ENCODE measurements around the gene TNFRSF19.
A peak's percentile ranks its signal among the peaks of the same experiment; 100 is the strongest.
"Not testable (repeated sequence)": the region's sequence is repeated elsewhere in the genome, so short reads cannot be mapped to it uniquely, and the experiment has no call there.

Gene TNFRSF19

DNA sequence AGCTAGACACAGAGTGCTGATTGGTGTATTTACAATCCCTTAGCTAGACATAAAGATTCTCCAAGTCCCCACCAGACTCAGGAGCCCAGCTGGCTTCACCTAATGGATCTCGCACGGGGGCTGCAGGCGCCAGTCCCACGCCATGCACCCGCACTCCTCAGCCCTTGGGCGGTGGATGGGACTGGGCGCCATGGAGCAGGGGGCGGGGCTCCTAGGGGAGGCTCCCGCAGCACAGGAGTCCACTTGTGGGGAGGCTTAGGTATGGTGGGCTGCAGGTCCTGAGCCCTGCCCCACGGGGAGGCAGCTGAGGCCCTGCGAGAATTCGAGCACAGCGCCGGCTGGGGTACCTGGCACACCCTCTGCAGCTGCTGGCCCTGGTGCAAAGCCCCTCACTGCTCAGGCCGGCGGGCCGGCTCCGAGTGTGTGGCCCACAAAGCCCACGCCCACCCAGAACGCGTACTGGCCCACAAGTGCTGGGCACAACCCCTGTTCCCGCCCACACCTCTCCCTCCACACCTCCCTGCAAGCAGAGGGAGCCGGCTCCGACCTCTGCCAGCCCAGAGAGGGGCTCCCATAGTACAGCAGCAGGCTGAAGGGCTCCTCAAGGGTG lies 107.6 kb downstream of the TNFRSF19 start:
- not testable (repeated sequence) for H3K4me1 ChIP-seq (ENCODE audit: insufficient read depth, low read length); H3K36me3 ChIP-seq (ENCODE audit: insufficient read depth, low read length); H3K9ac ChIP-seq (ENCODE audit: low read depth, low read length); H3K9me3 ChIP-seq (ENCODE audit: control insufficient read depth, insufficient read depth, low read length)

- Histone ChIP-seq H3K9me3 (ENCODE audit: control insufficient read depth, insufficient read depth, low read length) (peaks cover 6% of the 10 kb centered on the region; the same call in 1 of the 2 replicates), H3K36me3 (ENCODE audit: insufficient read depth, low read length) (no peaks in the 10 kb centered on the region), H3K9ac (ENCODE audit: low read depth, low read length) (no peak overlapping the region), H3K4me1 (ENCODE audit: insufficient read depth, low read length) (peaks cover 5% of the 10 kb centered on the region; the same call in 1 of the 2 replicates)
Observed at GRCh38 chr13:23678795-23679194, 108.6 kb downstream of the TNFRSF19 start.

DNA sequence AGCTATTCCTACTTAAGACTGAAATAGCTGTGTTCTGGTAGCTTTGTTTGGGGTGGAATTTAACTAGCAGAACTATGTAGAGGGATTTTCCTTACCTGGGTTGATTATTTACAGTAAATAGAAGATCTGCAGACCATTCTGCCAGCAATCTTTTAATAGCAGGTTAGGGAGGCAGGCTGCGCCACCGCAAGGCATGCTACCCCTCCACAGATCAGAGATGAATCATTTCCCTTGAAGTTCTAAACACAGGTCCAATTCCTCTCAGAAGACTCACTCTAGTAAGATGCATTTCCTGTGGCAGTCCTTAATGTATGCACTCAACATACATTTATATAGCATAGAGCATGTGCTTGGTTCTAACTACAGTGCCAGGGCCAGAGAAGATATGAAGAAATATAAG lies 109.0 kb downstream of the TNFRSF19 start:
- peaks cover 6% of the 10 kb centered on the region; the same call in 1 of the 2 replicates for H3K9me3 ChIP-seq (ENCODE audit: control insufficient read depth, insufficient read depth, low read length)
- no peak overlapping the region for H3K9ac ChIP-seq (ENCODE audit: low read depth, low read length)
- H3K4me1 ChIP-seq (ENCODE audit: insufficient read depth, low read length), result peaks cover 5% of the 10 kb centered on the region; the same call in 1 of the 2 replicates
- no peaks in the 10 kb centered on the region for H3K36me3 ChIP-seq (ENCODE audit: insufficient read depth, low read length)

- Histone ChIP-seq H3K9ac (ENCODE audit: low read depth, low read length) (no peak overlapping the region), H3K9me3 (ENCODE audit: control insufficient read depth, insufficient read depth, low read length) (peaks cover 6% of the 10 kb centered on the region; the same call in 1 of the 2 replicates), H3K36me3 (ENCODE audit: insufficient read depth, low read length) (no peaks in the 10 kb centered on the region), H3K4me1 (ENCODE audit: insufficient read depth, low read length) (peaks cover 5% of the 10 kb centered on the region; the same call in 1 of the 2 replicates)
Observed at GRCh38 chr13:23680845-23681669, 110.8 kb downstream of the TNFRSF19 start.

GRCh38 chr13:23683084-23683483 lies 112.9 kb downstream of the TNFRSF19 start:
- Histone ChIP-seq H3K36me3 (ENCODE audit: insufficient read depth, low read length) (no peaks in the 10 kb centered on the region), H3K9me3 (ENCODE audit: control insufficient read depth, insufficient read depth, low read length) (peaks cover 6% of the 10 kb centered on the region; the same call in 1 of the 2 replicates), H3K4me1 (ENCODE audit: insufficient read depth, low read length) (peaks cover 5% of the 10 kb centered on the region; the same call in 1 of the 2 replicates), H3K9ac (ENCODE audit: low read depth, low read length) (no peak overlapping the region)

DNA sequence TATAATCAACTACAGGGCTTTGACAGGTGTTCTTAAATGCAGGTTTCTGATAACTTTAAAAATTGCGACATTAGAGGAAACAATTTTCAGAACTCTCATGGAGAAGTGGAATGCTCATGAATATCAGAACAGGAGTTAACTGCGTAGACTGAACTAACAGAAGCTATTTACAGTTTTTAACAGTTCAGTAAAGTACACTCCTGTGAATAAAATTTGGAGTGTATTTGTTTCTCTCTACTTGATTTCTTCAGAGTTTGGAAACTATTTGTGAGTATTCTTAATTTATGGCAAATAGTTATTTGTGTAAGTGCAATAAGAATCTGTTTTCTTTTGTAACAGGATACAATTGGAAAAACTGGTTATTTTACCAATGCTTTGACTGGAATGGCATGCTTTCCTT lies 114.4 kb downstream of the TNFRSF19 start:
- no peaks in the 10 kb centered on the region for H3K36me3 ChIP-seq (ENCODE audit: insufficient read depth, low read length)
- no peaks in the 10 kb centered on the region; the same call in 1 of the 2 replicates for H3K9me3 ChIP-seq (ENCODE audit: control insufficient read depth, insufficient read depth, low read length)
- peaks cover 5% of the 10 kb centered on the region; the same call in 1 of the 2 replicates for H3K4me1 ChIP-seq (ENCODE audit: insufficient read depth, low read length)
- no peak overlapping the region for H3K9ac ChIP-seq (ENCODE audit: low read depth, low read length)

- Histone ChIP-seq H3K9me3 (ENCODE audit: control insufficient read depth, insufficient read depth, low read length) (no peaks in the 10 kb centered on the region; the same call in 1 of the 2 replicates), H3K4me1 (ENCODE audit: insufficient read depth, low read length) (peaks cover 5% of the 10 kb centered on the region; the same call in 1 of the 2 replicates), H3K36me3 (ENCODE audit: insufficient read depth, low read length) (no peaks in the 10 kb centered on the region), H3K9ac (ENCODE audit: low read depth, low read length) (no peak overlapping the region)
Observed at GRCh38 chr13:23685416-23685815, 115.2 kb downstream of the TNFRSF19 start.

DNA sequence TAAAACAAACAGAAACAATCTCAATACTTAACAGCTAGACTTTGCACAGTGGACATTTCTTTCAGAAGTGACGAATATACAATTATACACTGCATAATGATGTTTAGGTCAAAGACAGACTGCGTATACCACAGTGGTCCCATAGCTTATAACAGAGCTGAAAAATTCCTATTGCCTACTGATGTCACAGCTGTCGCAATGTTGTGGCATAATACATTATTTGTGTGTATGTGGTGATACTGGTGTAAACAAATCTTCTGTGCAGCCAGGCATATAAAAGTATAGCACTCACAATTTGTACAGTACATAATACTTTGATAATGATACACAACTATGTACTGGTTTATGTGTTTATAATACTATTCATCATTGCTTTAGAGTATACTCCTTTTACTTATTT lies 116.7 kb downstream of the TNFRSF19 start:
- Histone ChIP-seq H3K36me3 (ENCODE audit: insufficient read depth, low read length) (no peaks in the 10 kb centered on the region), H3K9ac (ENCODE audit: low read depth, low read length) (no peak overlapping the region), H3K4me1 (ENCODE audit: insufficient read depth, low read length) (no peaks in the 10 kb centered on the region), H3K9me3 (ENCODE audit: control insufficient read depth, insufficient read depth, low read length) (no peaks in the 10 kb centered on the region; the same call in 1 of the 2 replicates)

DNA sequence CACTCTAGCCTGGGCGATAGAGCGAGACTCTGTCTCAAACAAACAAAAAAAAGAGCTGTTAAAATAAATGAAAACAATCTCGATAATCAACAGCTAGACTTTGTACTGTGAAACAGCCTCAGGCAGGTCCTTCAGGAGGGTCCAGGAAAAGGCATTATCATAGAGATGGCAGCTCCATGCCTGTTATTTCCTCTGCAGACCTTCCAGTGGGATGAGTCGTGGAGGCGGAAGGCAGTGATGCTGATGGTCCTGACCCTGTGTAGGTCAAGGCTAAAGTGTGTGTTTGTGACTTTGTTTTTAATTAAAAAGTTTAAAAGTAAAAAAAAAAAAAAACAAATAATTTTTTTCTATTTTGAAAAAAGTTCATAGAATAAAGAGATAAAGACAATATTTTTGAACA lies 117.4 kb downstream of the TNFRSF19 start:
- no peak overlapping the region for H3K9ac ChIP-seq (ENCODE audit: low read depth, low read length)
- no peaks in the 10 kb centered on the region; the same call in 1 of the 2 replicates for H3K9me3 ChIP-seq (ENCODE audit: control insufficient read depth, insufficient read depth, low read length)
- no peaks in the 10 kb centered on the region for H3K4me1 ChIP-seq (ENCODE audit: insufficient read depth, low read length)
- H3K36me3 ChIP-seq (ENCODE audit: insufficient read depth, low read length), result no peaks in the 10 kb centered on the region

- H3K9ac ChIP-seq (ENCODE audit: low read depth, low read length), result no peak overlapping the region
- no peaks in the 10 kb centered on the region for H3K4me1 ChIP-seq (ENCODE audit: insufficient read depth, low read length)
- no peaks in the 10 kb centered on the region; the same call in 1 of the 2 replicates for H3K9me3 ChIP-seq (ENCODE audit: control insufficient read depth, insufficient read depth, low read length)
- no peaks in the 10 kb centered on the region for H3K36me3 ChIP-seq (ENCODE audit: insufficient read depth, low read length)
Observed at GRCh38 chr13:23688336-23688735, 118.1 kb downstream of the TNFRSF19 start.

DNA sequence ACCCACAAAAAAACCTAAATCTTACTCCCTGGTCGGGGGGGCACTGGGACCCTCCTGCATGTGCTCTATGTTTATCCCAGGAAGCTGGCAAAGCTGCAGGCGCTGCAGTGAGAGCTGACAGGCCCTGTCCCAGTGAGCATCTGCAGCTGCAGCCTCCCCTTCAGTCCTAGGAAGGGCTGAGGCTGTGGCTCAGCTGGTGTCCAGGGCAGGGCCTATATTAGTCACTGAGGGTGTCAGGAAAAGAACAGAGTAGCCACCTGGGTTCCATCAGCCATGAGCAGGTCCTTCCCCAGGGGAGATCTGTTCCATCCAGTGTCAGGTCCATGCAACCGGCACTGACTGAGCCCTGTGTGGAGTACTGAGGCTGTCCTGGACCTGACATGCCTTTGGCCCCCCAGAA lies 120.5 kb downstream of the TNFRSF19 start:
- Histone ChIP-seq H3K9me3 (ENCODE audit: control insufficient read depth, insufficient read depth, low read length) (no peaks in the 10 kb centered on the region), H3K36me3 (ENCODE audit: insufficient read depth, low read length) (no peaks in the 10 kb centered on the region), H3K4me1 (ENCODE audit: insufficient read depth, low read length) (no peaks in the 10 kb centered on the region), H3K9ac (ENCODE audit: low read depth, low read length) (no peak overlapping the region)

- Histone ChIP-seq H3K9ac (ENCODE audit: low read depth, low read length) (no peak overlapping the region), H3K36me3 (ENCODE audit: insufficient read depth, low read length) (no peaks in the 10 kb centered on the region), H3K9me3 (ENCODE audit: control insufficient read depth, insufficient read depth, low read length) (no peaks in the 10 kb centered on the region), H3K4me1 (ENCODE audit: insufficient read depth, low read length) (peaks cover 12% of the 10 kb centered on the region)
Observed at GRCh38 chr13:23692816-23693215, 122.6 kb downstream of the TNFRSF19 start.

- no peaks in the 10 kb centered on the region for H3K36me3 ChIP-seq (ENCODE audit: insufficient read depth, low read length)
- H3K9ac ChIP-seq (ENCODE audit: low read depth, low read length), result peak overlapping the region; percentile 15; the same call in 1 of the 2 replicates
- H3K9me3 ChIP-seq (ENCODE audit: control insufficient read depth, insufficient read depth, low read length), result no peaks in the 10 kb centered on the region
- H3K4me1 ChIP-seq (ENCODE audit: insufficient read depth, low read length), result peaks cover 12% of the 10 kb centered on the region
Observed at GRCh38 chr13:23695196-23695595, 125.0 kb downstream of the TNFRSF19 start.

DNA sequence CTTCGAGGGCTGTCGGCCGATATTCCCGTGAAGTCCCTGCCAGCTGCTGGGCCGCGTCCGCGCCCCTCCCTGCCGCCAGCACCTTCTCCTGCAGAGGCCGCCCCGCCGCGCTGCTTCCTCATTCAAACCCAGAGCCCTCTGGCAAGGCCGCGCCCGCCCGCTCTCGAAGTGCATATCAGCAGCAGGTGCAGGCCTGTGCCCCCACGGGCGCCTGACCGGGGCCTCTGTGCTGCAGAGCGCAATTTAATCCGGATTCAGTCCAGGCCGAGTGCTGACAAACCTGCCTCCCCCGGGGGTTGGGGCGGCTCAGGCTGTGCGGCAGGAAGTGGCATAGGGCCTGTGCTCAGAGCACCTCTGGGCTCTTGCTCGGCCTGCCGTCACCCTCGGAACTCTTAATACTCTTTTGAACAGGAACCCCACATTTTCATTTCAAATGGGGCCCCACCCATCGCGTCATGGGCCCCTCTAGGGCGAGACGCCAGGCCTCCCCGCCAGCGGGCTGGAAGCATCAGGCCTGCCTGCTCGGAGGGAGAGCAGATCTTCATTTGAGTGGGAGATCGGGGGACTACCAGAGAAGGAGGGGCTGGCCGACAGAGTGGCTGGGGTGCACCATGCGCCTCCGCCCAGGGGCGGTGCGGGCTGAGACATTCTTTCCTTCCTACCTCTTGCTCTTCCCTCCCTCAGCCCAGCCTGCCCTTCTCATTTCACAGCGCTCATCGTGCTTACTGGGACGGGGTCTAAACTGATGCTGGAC lies 125.7 kb downstream of the TNFRSF19 start:
- Histone ChIP-seq H3K9me3 (ENCODE audit: control insufficient read depth, insufficient read depth, low read length) (no peaks in the 10 kb centered on the region), H3K9ac (ENCODE audit: low read depth, low read length) (peak overlapping the region; percentile 15; the same call in 1 of the 2 replicates), H3K36me3 (ENCODE audit: insufficient read depth, low read length) (no peaks in the 10 kb centered on the region), H3K4me1 (ENCODE audit: insufficient read depth, low read length) (peaks cover 12% of the 10 kb centered on the region)
